Measurements from ENCODE around the gene TNS3.

Gene TNS3

GRCh38 chr7:47357361-47357760 is 224.6 kb downstream of the TNS3 start:
- no peak for FAIRE-seq

GRCh38 chr7:47356261-47356660 is 225.7 kb downstream of the TNS3 start:
- no peak for FAIRE-seq

- no peak for FAIRE-seq
These were observed 226.2 kb downstream of the TNS3 start for GRCh38 chr7:47355684-47356083.

GRCh38 chr7:47354831-47355541 is 226.9 kb downstream of the TNS3 start:
- no peak for FAIRE-seq

GRCh38 chr7:47354071-47354470 is 227.8 kb downstream of the TNS3 start:
- FAIRE-seq = no peak

- no peak for FAIRE-seq
These were observed 229.4 kb downstream of the TNS3 start for GRCh38 chr7:47352394-47352968.

GRCh38 chr7:47351233-47352154 is 230.4 kb downstream of the TNS3 start:
- no peak for FAIRE-seq

GRCh38 chr7:47350425-47350824 is 231.5 kb downstream of the TNS3 start:
- no peak for FAIRE-seq

- FAIRE-seq = no peak
These were observed 232.5 kb downstream of the TNS3 start for GRCh38 chr7:47349401-47349800.

- FAIRE-seq = no peak
These were observed 234.0 kb downstream of the TNS3 start for GRCh38 chr7:47347816-47348385.

- FAIRE-seq = no peak
These were observed 234.6 kb downstream of the TNS3 start for GRCh38 chr7:47347346-47347745.

GRCh38 chr7:47346377-47346914 is 235.5 kb downstream of the TNS3 start:
- no peak for FAIRE-seq

GRCh38 chr7:47345857-47346298 is 236.0 kb downstream of the TNS3 start:
- no peak for FAIRE-seq

- no peak for FAIRE-seq
These were observed 237.5 kb downstream of the TNS3 start for GRCh38 chr7:47344171-47344955.

- FAIRE-seq = no peak
These were observed 238.9 kb downstream of the TNS3 start for GRCh38 chr7:47343061-47343455.

GRCh38 chr7:47342296-47343060 is 239.4 kb downstream of the TNS3 start:
- no peak for FAIRE-seq

- no peak for FAIRE-seq
These were observed 241.4 kb downstream of the TNS3 start for GRCh38 chr7:47340517-47340916.

- no peak for FAIRE-seq
These were observed 243.9 kb downstream of the TNS3 start for GRCh38 chr7:47338026-47338425.

GRCh38 chr7:47337531-47337930 is 244.4 kb downstream of the TNS3 start:
- no peak for FAIRE-seq

- FAIRE-seq = no peak
These were observed 245.2 kb downstream of the TNS3 start for GRCh38 chr7:47336472-47337425.

Measured in A204.1 (cell line).